DND-41 (cell line): ENCODE data around the gene PRAME.

Experiments
- ATAC-seq: fragments of 200-7000 bp; cut with Tn5 transposase; 3 replicates; pipeline ENCODE4 v1.9.1; 2021; ENCODE audit warnings: low read depth; ENCODE audit not compliant: insufficient read depth
- DNase-seq: peaks from one replicate; pipeline ENCODE4 v3.0.0-alpha.2; 2020
- H2AFZ ChIP-seq: 2 replicates; pipeline ENCODE4 v1.6.0; 2012; ENCODE audit warnings: low read depth, low read length
- H3K27ac ChIP-seq: 2 replicates; pipeline ENCODE4 v1.5.1; 2012; ENCODE audit warnings: low read length, inconsistent platforms
- H3K27me3 ChIP-seq: fragments of 200-600 bp; sonication (generic); 2 replicates; pipeline ENCODE4 v1.6.0; 2012; ENCODE audit warnings: low read length, mild to moderate bottlenecking, inconsistent platforms; ENCODE audit not compliant: insufficient read depth, poor library complexity
- H3K36me3 ChIP-seq: 2 replicates; pipeline ENCODE4 v1.5.1; 2012; ENCODE audit warnings: low read length, inconsistent platforms; ENCODE audit not compliant: insufficient read depth
- H3K4me1 ChIP-seq: 2 replicates; pipeline ENCODE4 v1.5.1; 2012; ENCODE audit warnings: mild to moderate bottlenecking, low read length; ENCODE audit not compliant: insufficient read depth
- H3K4me2 ChIP-seq: 2 replicates; pipeline ENCODE4 v1.6.0; 2012; ENCODE audit warnings: mild to moderate bottlenecking, moderate library complexity, low read length, inconsistent platforms; ENCODE audit not compliant: insufficient read depth
- H3K4me3 ChIP-seq, 2 experiments: fragments of 200-600 bp in 1 of 2; shearing (Covaris generic) in 1 of 2; 2 replicates each; pipeline ENCODE4 v1.5.1; 2012 to 2016; ENCODE audit warnings: inconsistent platforms in 2 of 2, low read length in 2 of 2, mild to moderate bottlenecking in 2 of 2, low read depth in 1 of 2, moderate library complexity in 1 of 2
- H3K79me2 ChIP-seq: 2 replicates; pipeline ENCODE4 v1.6.0; 2012; ENCODE audit warnings: low read length, inconsistent platforms; ENCODE audit not compliant: insufficient read depth
- H3K9ac ChIP-seq: 2 replicates; pipeline ENCODE4 v1.6.0; 2012; ENCODE audit warnings: low read depth, mild to moderate bottlenecking, inconsistent platforms, low read length, moderate library complexity
- H3K9me3 ChIP-seq: 2 replicates; pipeline ENCODE4 v1.5.1; 2012; ENCODE audit warnings: low read length, moderate library complexity, mild to moderate bottlenecking, inconsistent platforms; ENCODE audit not compliant: insufficient read depth, severe bottlenecking
- H4K20me1 ChIP-seq: 2 replicates; pipeline ENCODE4 v1.6.0; 2012; ENCODE audit warnings: low read length; ENCODE audit not compliant: insufficient read depth
- EZH2 ChIP-seq: IDR thresholded peaks from 3 replicates; pipeline ENCODE4 v1.6.1; 2012; ENCODE audit warnings: borderline replicate concordance, low read depth, mild to moderate bottlenecking, moderate library complexity, low read length, inconsistent platforms; ENCODE audit not compliant: severe bottlenecking
- TF ChIP-seq, protein P1 (sequence below): IDR thresholded peaks from 2 replicates; pipeline ENCODE4 v1.5.1; 2012; ENCODE audit warnings: borderline replicate concordance, low read length, moderate library complexity, mild to moderate bottlenecking; ENCODE audit not compliant: poor library complexity, severe bottlenecking; ENCODE audit errors: extremely low read depth

Gene PRAME

DNA sequence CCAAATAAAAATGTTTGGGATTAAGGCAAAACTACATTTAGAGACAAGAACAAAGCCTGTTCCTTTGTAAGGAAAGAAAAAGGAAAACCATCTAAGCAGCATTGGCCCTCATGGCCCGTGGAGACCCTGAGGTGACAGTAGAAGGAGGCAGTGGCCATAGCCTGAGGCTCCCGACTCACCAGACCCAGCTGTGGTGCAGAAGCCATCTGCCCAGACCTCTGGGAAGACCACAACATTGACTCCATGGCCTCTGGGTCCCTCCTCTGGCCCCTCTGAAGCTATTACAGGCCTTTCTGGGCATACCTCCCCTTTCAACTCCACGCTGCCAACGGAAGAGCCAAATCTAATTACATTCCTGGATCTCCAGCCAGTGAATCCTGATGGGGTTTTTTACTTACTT is 6.4 kb downstream of the PRAME start:
- H3K4me2 ChIP-seq: no peak overlapping the region
- H3K9ac ChIP-seq: no peak overlapping the region
- H3K79me2 ChIP-seq: no peaks in the 10 kb centered on the region
- ATAC-seq (no peak), DNase-seq (no peak)
- no peaks in the 10 kb centered on the region for H3K4me1 ChIP-seq
- H3K27ac ChIP-seq: no peak overlapping the region
- no peaks in the 10 kb centered on the region for H3K36me3 ChIP-seq
- no peaks in the 10 kb centered on the region for H3K9me3 ChIP-seq
- TF ChIP-seq EZH2: no peak
- TF ChIP-seq, protein P1, sequence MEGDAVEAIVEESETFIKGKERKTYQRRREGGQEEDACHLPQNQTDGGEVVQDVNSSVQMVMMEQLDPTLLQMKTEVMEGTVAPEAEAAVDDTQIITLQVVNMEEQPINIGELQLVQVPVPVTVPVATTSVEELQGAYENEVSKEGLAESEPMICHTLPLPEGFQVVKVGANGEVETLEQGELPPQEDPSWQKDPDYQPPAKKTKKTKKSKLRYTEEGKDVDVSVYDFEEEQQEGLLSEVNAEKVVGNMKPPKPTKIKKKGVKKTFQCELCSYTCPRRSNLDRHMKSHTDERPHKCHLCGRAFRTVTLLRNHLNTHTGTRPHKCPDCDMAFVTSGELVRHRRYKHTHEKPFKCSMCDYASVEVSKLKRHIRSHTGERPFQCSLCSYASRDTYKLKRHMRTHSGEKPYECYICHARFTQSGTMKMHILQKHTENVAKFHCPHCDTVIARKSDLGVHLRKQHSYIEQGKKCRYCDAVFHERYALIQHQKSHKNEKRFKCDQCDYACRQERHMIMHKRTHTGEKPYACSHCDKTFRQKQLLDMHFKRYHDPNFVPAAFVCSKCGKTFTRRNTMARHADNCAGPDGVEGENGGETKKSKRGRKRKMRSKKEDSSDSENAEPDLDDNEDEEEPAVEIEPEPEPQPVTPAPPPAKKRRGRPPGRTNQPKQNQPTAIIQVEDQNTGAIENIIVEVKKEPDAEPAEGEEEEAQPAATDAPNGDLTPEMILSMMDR: peak; percentile 26
- H3K27me3 ChIP-seq: peaks cover 11% of the 10 kb centered on the region
- H2AFZ ChIP-seq: no peak overlapping the region
- H4K20me1 ChIP-seq: no peaks in the 10 kb centered on the region
- no peak overlapping the region for H3K4me3 ChIP-seq

DNA sequence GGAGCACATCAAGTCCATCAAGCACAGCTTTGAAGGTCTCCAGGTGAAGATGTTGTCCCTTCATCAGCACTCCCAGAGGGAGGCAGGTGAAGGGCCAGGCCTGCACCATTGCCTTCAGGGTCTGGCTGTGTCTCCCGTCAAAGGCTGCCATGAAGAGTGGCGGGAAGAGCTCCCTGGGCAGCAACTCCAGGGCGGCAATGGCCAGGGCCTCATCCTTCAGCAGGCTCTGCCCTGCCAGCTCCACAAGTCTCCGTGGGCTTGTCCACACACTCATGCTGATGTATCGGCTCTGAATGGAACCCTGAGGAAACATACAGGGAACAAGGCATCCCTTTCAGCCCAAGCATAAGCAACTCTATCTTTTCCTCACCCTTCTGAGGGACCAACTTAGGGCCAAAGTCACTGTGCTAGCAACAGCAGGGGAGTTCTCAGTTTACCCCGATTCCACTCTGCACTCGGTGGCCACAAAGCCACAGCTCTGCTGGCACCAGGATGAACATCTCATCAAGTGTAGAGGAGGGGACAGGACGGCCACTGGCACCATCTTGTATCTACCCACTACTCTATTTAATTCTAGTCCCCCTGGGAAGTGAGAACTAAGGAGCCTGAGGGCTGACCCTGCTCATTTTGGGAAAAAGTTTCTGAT is 8.2 kb downstream of the PRAME start:
- Histone ChIP-seq H3K36me3 (no peaks in the 10 kb centered on the region), H4K20me1 (no peaks in the 10 kb centered on the region), H3K9me3 (no peaks in the 10 kb centered on the region), H3K27ac (no peak overlapping the region), H3K9ac (no peak overlapping the region), H3K4me1 (no peaks in the 10 kb centered on the region), H3K79me2 (no peaks in the 10 kb centered on the region), H3K4me2 (no peak overlapping the region), H3K27me3 (peaks cover 12% of the 10 kb centered on the region), H3K4me3 (no peak overlapping the region), H2AFZ (no peak overlapping the region)
- ATAC-seq (no peak), DNase-seq (no peak)
- TF ChIP-seq EZH2: no peak
- TF ChIP-seq, protein P1: no peak

GRCh38 chr22:22548910-22549309 is 10.2 kb downstream of the PRAME start:
- ATAC-seq: no peak
- no peaks in the 10 kb centered on the region for H4K20me1 ChIP-seq
- H3K9ac ChIP-seq: no peak overlapping the region
- H2AFZ ChIP-seq: no peak overlapping the region
- H3K4me1 ChIP-seq: no peaks in the 10 kb centered on the region
- H3K9me3 ChIP-seq: no peaks in the 10 kb centered on the region
- no peaks in the 10 kb centered on the region for H3K36me3 ChIP-seq
- H3K27me3 ChIP-seq: peaks cover 12% of the 10 kb centered on the region
- TF ChIP-seq EZH2: no peak
- TF ChIP-seq, protein P1: no peak
- no peaks in the 10 kb centered on the region for H3K79me2 ChIP-seq
- no peak overlapping the region for H3K27ac ChIP-seq
- no peak for DNase-seq
- no peak overlapping the region for H3K4me2 ChIP-seq
- H3K4me3 ChIP-seq: no peak overlapping the region

- Histone ChIP-seq H3K27me3 (peaks cover 12% of the 10 kb centered on the region), H3K36me3 (no peaks in the 10 kb centered on the region), H4K20me1 (no peaks in the 10 kb centered on the region), H2AFZ (no peak overlapping the region), H3K79me2 (no peaks in the 10 kb centered on the region), H3K4me2 (no peak overlapping the region), H3K9me3 (no peaks in the 10 kb centered on the region), H3K4me1 (no peaks in the 10 kb centered on the region), H3K4me3 (no peak overlapping the region), H3K9ac (no peak overlapping the region), H3K27ac (no peak overlapping the region)
- no peak for ATAC-seq
- TF ChIP-seq, protein P1: no peak
- no peak for TF ChIP-seq EZH2
- DNase-seq: no peak
Measured at GRCh38 chr22:22548317-22548716, 10.7 kb downstream of the PRAME start.
